HepG2 (cell line): ENCODE measurements around the gene ABTB2. TPM values are rescaled to one million over a fixed set of nuclear protein-coding genes. Genes with fewer than 3 reads are reported as not detected.

Experiments used
- ADNP ChIP-seq: sonication (generic); formaldehyde crosslinking; IDR thresholded peaks from 2 replicates; pipeline ENCODE4 v1.4.0; 2020; ENCODE audit warnings: missing genetic modification reagents
- ATF1 ChIP-seq: IDR thresholded peaks from 2 replicates; pipeline ENCODE4 v1.6.1; 2016; ENCODE audit warnings: mild to moderate bottlenecking, control low read depth
- JDP2 ChIP-seq: sonication (generic); formaldehyde crosslinking; IDR thresholded peaks from 2 replicates; pipeline ENCODE4 v1.8.1; 2022; ENCODE audit warnings: missing genetic modification reagents, borderline replicate concordance
- NFRKB ChIP-seq: fragments of 450-650 bp; IDR thresholded peaks from 2 replicates; pipeline ENCODE4 v1.6.1; 2017
- PLRG1 ChIP-seq: fragments of 450-650 bp; conservative IDR thresholded peaks from 2 replicates; pipeline ENCODE4 v1.6.1; 2016
- PRMT3 ChIP-seq: sonication (generic); formaldehyde crosslinking; IDR thresholded peaks from 2 replicates; pipeline ENCODE4 v1.8.1; 2022; ENCODE audit warnings: low read depth, mild to moderate bottlenecking, moderate library complexity, missing genetic modification reagents, borderline replicate concordance
- SRSF4 ChIP-seq: fragments of 200-400 bp; formaldehyde crosslinking; IDR thresholded peaks from one replicate; pipeline ENCODE4 v1.6.1; 2018; ENCODE audit warnings: mild to moderate bottlenecking, low read depth, low read length, moderate library complexity; ENCODE audit not compliant: poor library complexity, severe bottlenecking
- ZBTB33 ChIP-seq: sonication (generic); formaldehyde crosslinking; IDR thresholded peaks from 2 replicates; pipeline ENCODE4 v1.4.0; 2020; ENCODE audit warnings: missing genetic modification reagents
- ZMYM3 ChIP-seq: sonication (generic); formaldehyde crosslinking; IDR thresholded peaks from 2 replicates; pipeline ENCODE4 v1.5.1; 2020; ENCODE audit warnings: mild to moderate bottlenecking, missing genetic modification reagents
- ZNF460 ChIP-seq: sonication (generic); formaldehyde crosslinking; IDR thresholded peaks from 2 replicates; pipeline ENCODE4 v1.5.1; 2020; ENCODE audit warnings: missing genetic modification reagents, mild to moderate bottlenecking, borderline replicate concordance
- ZNF549 ChIP-seq: sonication (generic); formaldehyde crosslinking; IDR thresholded peaks from 2 replicates; pipeline ENCODE4 v1.5.0; 2020; ENCODE audit warnings: missing genetic modification reagents
- ZNF687 ChIP-seq: sonication (generic); formaldehyde crosslinking; IDR thresholded peaks from 2 replicates; pipeline ENCODE4 v1.5.1; 2020; ENCODE audit warnings: mild to moderate bottlenecking, missing genetic modification reagents, moderate library complexity
- ZNF770 ChIP-seq: sonication (generic); formaldehyde crosslinking; IDR thresholded peaks from 2 replicates; pipeline ENCODE4 v1.5.0; 2020; ENCODE audit warnings: mild to moderate bottlenecking, missing genetic modification reagents
- polyA plus RNA-seq, 8 experiments: library from polyadenylated mRNA; depleted of rRNA in 3 of 8; stranded (reverse) in 7 of 8; unstranded in 1 of 8; fragments of >200 nt; fragmentation: Illumina TruSeq in 4 of 8; extraction: Trizol in 4 of 8; gene quantifications; 2 replicates each; pipeline versions ENCODE4 v1.2.1 to v1.2.3, GENCODE V29; 2011 to 2016; ENCODE audit warnings: low read depth in 4 of 8, missing spikeins in 1 of 8, mixed read lengths in 1 of 8; ENCODE audit not compliant: insufficient read depth in 1 of 8
- total RNA-seq, 5 experiments: library from RNA; depleted of rRNA; stranded (reverse); fragments of >200 nt; fragmentation: Illumina TruSeq; extraction: Trizol; gene quantifications; 2 replicates each; pipeline ENCODE4 v1.2.3, GENCODE V29; 2016; ENCODE audit warnings: low read depth in 1 of 5

Gene ABTB2
- total and polyA plus RNA-seq, 2 of the 13 experiments (the other 11 are each of a cell fraction or from before 2014, with no cell fraction given) = 5.1 to 15.4 TPM

GRCh38 chr11:34233215-34233614 lies 124.6 kb downstream of the ABTB2 start (continued):
- TF ChIP-seq ZNF687 (CRISPR knock-in tag) = 0 out of 2 replicates have a peak, but pooled peaks have one; percentile 14
- peak; percentile 78; the same call in 1 of the 2 replicates for TF ChIP-seq ZNF460
- no peak for TF ChIP-seq ATF1
- TF ChIP-seq SRSF4 = no peak
- no peak for TF ChIP-seq NFRKB
- TF ChIP-seq PLRG1 = no peak
- peak; percentile 87 for TF ChIP-seq ZMYM3
- TF ChIP-seq ZNF549 = no peak
- 0 out of 2 replicates have a peak, but pooled peaks have one; percentile 20 for TF ChIP-seq ADNP (CRISPR knock-in tag)
- TF ChIP-seq PRMT3 = no peak
- peak; percentile 85 for TF ChIP-seq ZBTB33 (CRISPR knock-in tag)
- TF ChIP-seq ZNF770 (CRISPR knock-in tag) = peak; percentile 98
- no peak for TF ChIP-seq JDP2 (CRISPR knock-in tag)
